IMR-90 (cell line): ENCODE measurements around the gene UBE2S. TPM values are rescaled to one million over a fixed set of nuclear protein-coding genes. Genes with fewer than 3 reads are reported as not detected.

Experiments
- ATAC-seq: fragments of 200-7000 bp; cut with Tn5 transposase; 2 replicates; pipeline ENCODE4 v1.9.1; 2020; ENCODE audit warnings: low read depth, mild to moderate bottlenecking, moderate library complexity
- BruUV-seq: library from RNA; stranded (reverse); fragments of 400-500 nt; replicated peaks from 2 replicates; lab custom pipeline; 2021; lab: Mats Ljungman, UMichigan
- CTCF ChIA-PET: fragments of 300-600 bp; formaldehyde crosslinking; extraction: SDS; loops from one replicate; lab custom pipeline; 2021; ENCODE audit warnings: antibody characterized with exemption; lab: Yijun Ruan, JAX
- POLR2A ChIA-PET: fragments of 300-600 bp; sonication (Branson Sonifier 250); formaldehyde crosslinking; loops from one replicate; lab custom pipeline; 2022; ENCODE audit warnings: antibody characterized with exemption; ENCODE audit not compliant: unreplicated experiment; lab: Charles Lee
- DNase-seq: peaks from one replicate; pipeline ENCODE4 v3.0.0; 2013
- H2AFZ ChIP-seq: replicated peaks from 2 replicates; pipeline ENCODE3; 2013; ENCODE audit warnings: low read length, mild to moderate bottlenecking; ENCODE audit not compliant: poor library complexity
- H2AK5ac ChIP-seq: 2 replicates; pipeline ENCODE4 v1.6.1; 2013; ENCODE audit warnings: low read depth, low read length, inconsistent platforms
- H2AK9ac ChIP-seq: replicated peaks from 2 replicates; pipeline ENCODE3; 2013; ENCODE audit warnings: mild to moderate bottlenecking, low read depth, low read length, moderate library complexity; ENCODE audit not compliant: poor library complexity
- H2BK120ac ChIP-seq: 2 replicates; pipeline ENCODE4 v1.6.1; 2013; ENCODE audit warnings: low read depth, low read length, inconsistent platforms
- H2BK15ac ChIP-seq: 3 replicates; pipeline ENCODE4 v1.6.1; 2013; ENCODE audit warnings: low read depth, low read length, inconsistent platforms
- H2BK20ac ChIP-seq: 2 replicates; pipeline ENCODE4 v1.6.1; 2013; ENCODE audit warnings: low read depth, mild to moderate bottlenecking, inconsistent platforms, low read length, moderate library complexity
- H2BK5ac ChIP-seq: 2 replicates; pipeline ENCODE4 v1.6.1; 2013; ENCODE audit warnings: mild to moderate bottlenecking, low read depth, low read length, inconsistent platforms; ENCODE audit not compliant: poor library complexity, severe bottlenecking
- H3K14ac ChIP-seq: replicated peaks from 2 replicates; pipeline ENCODE4 v1.6.1; 2013; ENCODE audit warnings: low read depth, low read length, inconsistent platforms
- H3K18ac ChIP-seq: 2 replicates; pipeline ENCODE4 v1.6.1; 2013; ENCODE audit warnings: low read depth, low read length, control low read depth
- H3K23ac ChIP-seq: 2 replicates; pipeline ENCODE4 v1.6.1; 2013; ENCODE audit warnings: low read depth, low read length, inconsistent platforms
- H3K27ac ChIP-seq: 2 replicates; pipeline ENCODE4 v1.5.1; 2013; ENCODE audit warnings: mild to moderate bottlenecking, control low read depth, low read length; ENCODE audit not compliant: insufficient read depth
- H3K27me3 ChIP-seq: 2 replicates; pipeline ENCODE4 v1.6.1; 2013; ENCODE audit warnings: low read length; ENCODE audit not compliant: control insufficient read depth, insufficient read depth
- H3K36me3 ChIP-seq: 2 replicates; pipeline ENCODE4 v1.6.1; 2013; ENCODE audit warnings: low read length, mixed read lengths; ENCODE audit not compliant: control insufficient read depth, insufficient read depth
- H3K4ac ChIP-seq: 2 replicates; pipeline ENCODE4 v1.6.1; 2013; ENCODE audit warnings: low read depth, low read length, inconsistent platforms
- H3K4me1 ChIP-seq: 2 replicates; pipeline ENCODE4 v1.6.1; 2013; ENCODE audit warnings: low read length, mixed read lengths; ENCODE audit not compliant: control insufficient read depth, insufficient read depth
- H3K4me2 ChIP-seq: 2 replicates; pipeline ENCODE4 v1.6.1; 2013; ENCODE audit warnings: low read depth, mild to moderate bottlenecking, control low read depth, low read length, moderate library complexity
- H3K4me3 ChIP-seq: 2 replicates; pipeline ENCODE4 v1.5.1; 2013; ENCODE audit warnings: low read depth, mild to moderate bottlenecking, control low read depth, low read length, moderate library complexity; ENCODE audit not compliant: insufficient read depth
- H3K56ac ChIP-seq: 2 replicates; pipeline ENCODE4 v1.6.1; 2013; ENCODE audit warnings: low read length, inconsistent platforms; ENCODE audit not compliant: insufficient read depth; ENCODE audit errors: extremely low read depth
- H3K79me1 ChIP-seq, 2 experiments: 2 replicates each; pipeline ENCODE4 v1.6.1; 2013; ENCODE audit warnings: low read length in 2 of 2, inconsistent platforms in 1 of 2, low read depth in 1 of 2
- H3K9ac ChIP-seq: 2 replicates; pipeline ENCODE4 v1.6.1; 2013; ENCODE audit warnings: low read depth, low read length, control low read depth
- H3K9me1 ChIP-seq: 2 replicates; pipeline ENCODE4 v1.6.1; 2013; ENCODE audit warnings: low read length, inconsistent platforms; ENCODE audit not compliant: insufficient read depth
- H3K9me3 ChIP-seq: 2 replicates; pipeline ENCODE4 v1.6.1; 2013; ENCODE audit warnings: low read length; ENCODE audit not compliant: control insufficient read depth, insufficient read depth
- H4K20me1 ChIP-seq: 2 replicates; pipeline ENCODE4 v1.6.1; 2013; ENCODE audit warnings: low read length, inconsistent platforms; ENCODE audit not compliant: insufficient read depth
- H4K5ac ChIP-seq: 2 replicates; pipeline ENCODE4 v1.6.1; 2013; ENCODE audit warnings: mild to moderate bottlenecking, low read depth, low read length, control low read depth
- H4K8ac ChIP-seq, 2 experiments: 2 replicates each; pipeline ENCODE4 v1.6.1; 2013; ENCODE audit warnings: low read depth in 2 of 2, low read length in 2 of 2, control low read depth in 1 of 2, inconsistent platforms in 1 of 2
- H4K91ac ChIP-seq: 2 replicates; pipeline ENCODE4 v1.6.1; 2013; ENCODE audit warnings: low read depth, low read length, inconsistent platforms; ENCODE audit not compliant: insufficient read depth
- BHLHE40 ChIP-seq: fragments of 150-350 bp; IDR thresholded peaks from 2 replicates; pipeline ENCODE4 v1.6.1; 2016; ENCODE audit warnings: mild to moderate bottlenecking, low read depth, low read length
- CEBPB ChIP-seq: IDR thresholded peaks from 2 replicates; pipeline ENCODE4 v1.6.1; 2012; ENCODE audit warnings: low read depth, low read length, improper control_type of control experiment
- CHD1 ChIP-seq: IDR thresholded peaks from 2 replicates; pipeline ENCODE4 v1.6.1; 2012; ENCODE audit warnings: low read depth, low read length, improper control_type of control experiment
- CTCF ChIP-seq: conservative IDR thresholded peaks from 2 replicates; pipeline ENCODE4 v1.5.1; 2012; ENCODE audit warnings: mild to moderate bottlenecking, low read depth, low read length, improper control_type of control experiment
- ELK1 ChIP-seq: fragments of 150-350 bp; IDR thresholded peaks from 2 replicates; pipeline ENCODE4 v1.6.1; 2016; ENCODE audit warnings: low read depth, mild to moderate bottlenecking, low read length, moderate library complexity, borderline replicate concordance
- FOS ChIP-seq: fragments of 150-350 bp; IDR thresholded peaks from 2 replicates; pipeline ENCODE4 v1.6.1; 2016; ENCODE audit warnings: low read depth, low read length
- MAFK ChIP-seq: IDR thresholded peaks from 2 replicates; pipeline ENCODE4 v1.6.1; 2012; ENCODE audit warnings: low read depth, low read length, improper control_type of control experiment
- MAZ ChIP-seq: IDR thresholded peaks from 2 replicates; pipeline ENCODE4 v1.6.1; 2012; ENCODE audit warnings: low read depth, mild to moderate bottlenecking, low read length, improper control_type of control experiment, moderate library complexity, borderline replicate concordance
- MXI1 ChIP-seq: IDR thresholded peaks from 2 replicates; pipeline ENCODE4 v1.6.1; 2012; ENCODE audit warnings: low read depth, mild to moderate bottlenecking, low read length, moderate library complexity, borderline replicate concordance
- NFE2L2 ChIP-seq: fragments of 150-350 bp; IDR thresholded peaks from 2 replicates; pipeline ENCODE4 v1.6.1; 2016; ENCODE audit warnings: low read depth, mild to moderate bottlenecking, low read length
- POLR2A ChIP-seq: IDR thresholded peaks from 2 replicates; pipeline ENCODE4 v1.6.1; 2012; ENCODE audit warnings: mild to moderate bottlenecking, low read depth, low read length
- RAD21 ChIP-seq: IDR thresholded peaks from 2 replicates; pipeline ENCODE4 v1.6.1; 2012; ENCODE audit warnings: low read length, improper control_type of control experiment
- RCOR1 ChIP-seq: IDR thresholded peaks from 2 replicates; pipeline ENCODE4 v1.6.1; 2012; ENCODE audit warnings: mild to moderate bottlenecking, low read length, improper control_type of control experiment; ENCODE audit not compliant: insufficient replicate concordance
- RFX5 ChIP-seq: IDR thresholded peaks from 2 replicates; pipeline ENCODE4 v1.8.0; 2012; ENCODE audit warnings: low read depth, mild to moderate bottlenecking, low read length, moderate library complexity
- SMC3 ChIP-seq: fragments of 150-350 bp; IDR thresholded peaks from 2 replicates; pipeline ENCODE4 v1.6.1; 2016; ENCODE audit warnings: low read depth, mild to moderate bottlenecking, antibody characterized with exemption, low read length, moderate library complexity
- USF2 ChIP-seq: fragments of 150-350 bp; IDR thresholded peaks from 2 replicates; pipeline ENCODE4 v1.6.1; 2017; ENCODE audit warnings: mild to moderate bottlenecking, antibody characterized with exemption, low read length, low read depth
- WGBS, 2 experiments: methylation state at CpG; one replicate each; pipeline versions ENCODE4 v1.1.5 to v1.1.7; 2013; ENCODE audit warnings: missing lambda C conversion rate in 2 of 2; ENCODE audit not compliant: insufficient read length in 1 of 2; ENCODE audit errors: extremely low coverage in 2 of 2; 5-methylcytosine and 5-hydroxymethylcytosine counted together
- dilution Hi-C: fragments of 300-500 bp; cut with HindIII; formaldehyde crosslinking; loops from one replicate; pipeline ENCODE4 v1.14.3; 2018; ENCODE audit warnings: low sequenced_read_pairs; ENCODE audit not compliant: unreplicated experiment
- in situ Hi-C: fragments of 300-500 bp; cut with MboI; formaldehyde crosslinking; loops from 3 replicates; pipeline ENCODE4 v1.14.3; 2019; ENCODE audit warnings: low sequenced_read_pairs, inconsistent platforms, mixed read lengths
- intact Hi-C: fragments of 100-400 bp; cut with micrococcal nuclease; formaldehyde crosslinking; loops from 2 replicates; pipeline ENCODE4 v1.10.0; 2022
- polyA plus RNA-seq, 3 experiments: library from polyadenylated mRNA; depleted of rRNA; stranded (reverse); fragments of >200 nt; gene quantifications; 2 replicates each; pipeline ENCODE4 v1.2.3, GENCODE V29; 2012; ENCODE audit warnings: low replicate concordance in 1 of 3
- total RNA-seq: library from RNA; depleted of rRNA; stranded (reverse); fragments of >200 nt; gene quantifications from 2 replicates; pipeline ENCODE4 v1.2.3, GENCODE V29; 2012

Gene UBE2S
- total and polyA plus RNA-seq, 2 of the 4 experiments (the other 2 are of a cell fraction) = 69.5 to 104 TPM

GRCh38 chr19:55440411-55441105 lies 33.0 kb upstream of the UBE2S start:
- H2AK9ac ChIP-seq = no peak overlapping the region
- CTCF ChIA-PET = no interaction called here
- H3K79me1 ChIP-seq = no peaks in the 10 kb centered on the region
- no peak overlapping the region for H3K4me2 ChIP-seq
- no peaks in the 10 kb centered on the region for H3K4me1 ChIP-seq
- no peak overlapping the region for H2AK5ac ChIP-seq
- no peak overlapping the region for H3K4ac ChIP-seq
- POLR2A ChIA-PET = no interaction called here
- H3K27ac ChIP-seq = no peak overlapping the region
- no peak overlapping the region for H3K4me3 ChIP-seq
- H3K36me3 ChIP-seq = no peaks in the 10 kb centered on the region
- no peak overlapping the region for H2BK20ac ChIP-seq
- H4K8ac ChIP-seq = no peak overlapping the region
- 7% methylated on average over 11 of the region's 39 CpGs; no CpG with 5 or more reads in 1 of the 2 experiments for WGBS, 2 experiments
- no peak overlapping the region for H2BK120ac ChIP-seq
- no peak for ATAC-seq
- H4K20me1 ChIP-seq = no peaks in the 10 kb centered on the region
- DNase-seq = no peak
- H3K23ac ChIP-seq = no peak overlapping the region
- TF ChIP-seq CEBPB (no peak), NFE2L2 (no peak), CTCF (no peak), RFX5 (no peak), BHLHE40 (no peak), SMC3 (no peak), POLR2A (no peak), MXI1 (no peak), MAFK (no peak), FOS (no peak), ELK1 (no peak), MAZ (no peak), RCOR1 (no peak), USF2 (no peak), RAD21 (no peak), CHD1 (no peak)
- in situ Hi-C loops = no loop called here
- BruUV-seq = no TSS peak
- H3K9me1 ChIP-seq = no peaks in the 10 kb centered on the region; the same call in 1 of the 2 replicates
- H2BK5ac ChIP-seq = no peak overlapping the region
- H3K27me3 ChIP-seq = peaks cover 60% of the 10 kb centered on the region
- no peak overlapping the region for H3K14ac ChIP-seq
- peak overlapping the region; percentile 8 for H2AFZ ChIP-seq
- H3K18ac ChIP-seq = no peak overlapping the region
- no peak overlapping the region for H4K91ac ChIP-seq
- no peak overlapping the region for H3K9ac ChIP-seq
- H2BK15ac ChIP-seq = no peak overlapping the region
- no peak overlapping the region for H4K5ac ChIP-seq
- intact Hi-C loops = no loop called here
- dilution Hi-C loops = no loop called here
- H3K56ac ChIP-seq = no peak overlapping the region
- H3K9me3 ChIP-seq = no peaks in the 10 kb centered on the region
